CD4-positive, CD25-positive, alpha-beta regulatory T cell (primary cell): Measurements from ENCODE around the gene THSD8. TPM values are rescaled to one million over a fixed set of nuclear protein-coding genes. Genes with fewer than 3 reads are reported as not detected.
A peak's percentile ranks its signal among the peaks of the same experiment; 100 is the strongest.
"Not testable (repeated sequence)": the region's sequence is repeated elsewhere in the genome, so short reads cannot be mapped to it uniquely, and the experiment has no call there.

Experiments used
- ATAC-seq, 2 donors: fragments of 150-1000 bp; cut with Tn5 transposase; one replicate each; pipeline ENCODE4 v1.10.0; 2021; ENCODE audit warnings: low read depth in 2 of 2, moderate number of reproducible peaks in 2 of 2, moderate library complexity in 1 of 2
- DNase-seq, 3 donors: peaks; one replicate each; pipeline versions ENCODE4 v3.0.0 to v3.0.0-alpha.2; 2012 to 2022; ENCODE audit warnings: mixed read lengths in 1 of 3
- H3K27ac ChIP-seq: one replicate; pipeline ENCODE4 v1.7.0; 2013; ENCODE audit warnings: mild to moderate bottlenecking, low read length; ENCODE audit not compliant: insufficient read depth, poor library complexity, severe bottlenecking
- H3K27me3 ChIP-seq: one replicate; pipeline ENCODE4 v1.7.0; 2013; ENCODE audit warnings: low read length; ENCODE audit not compliant: control insufficient read depth, insufficient read depth
- H3K36me3 ChIP-seq: one replicate; pipeline ENCODE4 v1.7.0; 2013; ENCODE audit warnings: mild to moderate bottlenecking, low read length, moderate library complexity; ENCODE audit not compliant: control insufficient read depth, insufficient read depth
- H3K4me1 ChIP-seq: 2 replicates; pipeline ENCODE4 v1.7.0; 2013; ENCODE audit warnings: mild to moderate bottlenecking, low read length; ENCODE audit not compliant: insufficient read depth, control insufficient read depth, poor library complexity, severe bottlenecking
- H3K4me3 ChIP-seq: one replicate; pipeline ENCODE4 v1.7.0; 2013; ENCODE audit warnings: low read depth, mild to moderate bottlenecking, low read length, moderate library complexity
- H3K9me3 ChIP-seq, 2 experiments: 1 replicate in 1 of 2; 2 replicates in 1 of 2; pipeline ENCODE4 v1.7.0; 2013; ENCODE audit warnings: low read length in 2 of 2, mild to moderate bottlenecking in 1 of 2, moderate library complexity in 1 of 2; ENCODE audit not compliant: control insufficient read depth in 2 of 2
- H3K27ac Mint-ChIP-seq, 3 donors: one replicate each; pipeline ENCODE4 v1.8.0; 2020 to 2022; ENCODE audit warnings: mild to moderate bottlenecking in 3 of 3, mixed read lengths in 3 of 3, moderate library complexity in 2 of 3
- H3K27me3 Mint-ChIP-seq: one replicate; pipeline ENCODE4 v1.8.0; 2022; ENCODE audit warnings: mild to moderate bottlenecking, mixed read lengths
- H3K36me3 Mint-ChIP-seq: one replicate; pipeline ENCODE4 v1.8.0; 2020; ENCODE audit warnings: mixed read lengths
- H3K4me1 Mint-ChIP-seq, 4 donors: one replicate each; pipeline ENCODE4 v1.8.0; 2020 to 2022; ENCODE audit warnings: mixed read lengths in 4 of 4, mild to moderate bottlenecking in 1 of 4
- H3K4me3 Mint-ChIP-seq, 4 donors: one replicate each; pipeline ENCODE4 v1.8.0; 2020 to 2022; ENCODE audit warnings: mild to moderate bottlenecking in 4 of 4, mixed read lengths in 4 of 4, moderate library complexity in 3 of 4
- H3K9me3 Mint-ChIP-seq, 7 donors: one replicate each; pipeline ENCODE4 v1.8.0; 2020 to 2022; ENCODE audit warnings: mixed read lengths in 7 of 7, mild to moderate bottlenecking in 3 of 7, moderate library complexity in 2 of 7
- polyA plus RNA-seq, 4 donors: library from polyadenylated mRNA; unstranded; fragments of 300-500 nt; fragmentation: Illumina TruSeq; gene quantifications; one replicate each; pipeline ENCODE4 v1.2.3, GENCODE V29; 2021
- total RNA-seq: library from RNA; stranded (reverse); gene quantifications from one replicate; pipeline ENCODE4 v1.2.3, GENCODE V29; 2022

The THSD8 gene
- total and polyA plus RNA-seq, 5 donors from 2014 or later: 0.66 to 13.9 (median 3.8) TPM; not detected in 1

- no peak for ATAC-seq
- H3K4me1 Mint-ChIP-seq: peaks cover 9 to 42% (median 24%) of the 10 kb centered on the region in 4 donors
- H3K27me3 Mint-ChIP-seq: peaks cover 27% of the 10 kb centered on the region
- peak in 1 of 3 donors; percentile 38 for DNase-seq
- peaks cover 0 to 14% (median 0%) of the 10 kb centered on the region in 7 donors for H3K9me3 Mint-ChIP-seq
- peak overlapping the region; percentile 80 for H3K4me3 ChIP-seq
- no peaks in the 10 kb centered on the region for H3K36me3 Mint-ChIP-seq
- H3K4me3 Mint-ChIP-seq: peak overlapping the region; percentile 82 to 100 (median 97)
- peak overlapping the region; percentile 93 to 95 (median 94) for H3K27ac Mint-ChIP-seq
- no peaks in the 10 kb centered on the region for H3K9me3 ChIP-seq
- no peaks in the 10 kb centered on the region for H3K36me3 ChIP-seq
- peaks cover 44% of the 10 kb centered on the region for H3K4me1 ChIP-seq
- no peaks in the 10 kb centered on the region for H3K27me3 ChIP-seq
- H3K27ac ChIP-seq: peak overlapping the region; percentile 100
Observed at GRCh38 chr19:12794196-12794941, 7.5 kb upstream of the THSD8 start.

GRCh38 chr19:12794971-12795381 is 6.9 kb upstream of the THSD8 start:
- Mint-ChIP-seq H3K4me1 (peaks cover 9 to 42% (median 27%) of the 10 kb centered on the region in 4 donors), H3K36me3 (peaks cover 3% of the 10 kb centered on the region), H3K27me3 (peaks cover 27% of the 10 kb centered on the region), H3K27ac (peak overlapping the region; percentile 93 to 95 (median 94)), H3K9me3 (peaks cover 0 to 14% (median 0%) of the 10 kb centered on the region in 7 donors), H3K4me3 (peak overlapping the region; percentile 82 to 100 (median 97))
- no peak for DNase-seq
- H3K27me3 ChIP-seq: no peaks in the 10 kb centered on the region
- peak overlapping the region; percentile 100 for H3K27ac ChIP-seq
- no peaks in the 10 kb centered on the region for H3K9me3 ChIP-seq
- no peak for ATAC-seq
- peaks cover 42% of the 10 kb centered on the region for H3K4me1 ChIP-seq
- peak overlapping the region; percentile 80 for H3K4me3 ChIP-seq
- no peaks in the 10 kb centered on the region for H3K36me3 ChIP-seq

DNA sequence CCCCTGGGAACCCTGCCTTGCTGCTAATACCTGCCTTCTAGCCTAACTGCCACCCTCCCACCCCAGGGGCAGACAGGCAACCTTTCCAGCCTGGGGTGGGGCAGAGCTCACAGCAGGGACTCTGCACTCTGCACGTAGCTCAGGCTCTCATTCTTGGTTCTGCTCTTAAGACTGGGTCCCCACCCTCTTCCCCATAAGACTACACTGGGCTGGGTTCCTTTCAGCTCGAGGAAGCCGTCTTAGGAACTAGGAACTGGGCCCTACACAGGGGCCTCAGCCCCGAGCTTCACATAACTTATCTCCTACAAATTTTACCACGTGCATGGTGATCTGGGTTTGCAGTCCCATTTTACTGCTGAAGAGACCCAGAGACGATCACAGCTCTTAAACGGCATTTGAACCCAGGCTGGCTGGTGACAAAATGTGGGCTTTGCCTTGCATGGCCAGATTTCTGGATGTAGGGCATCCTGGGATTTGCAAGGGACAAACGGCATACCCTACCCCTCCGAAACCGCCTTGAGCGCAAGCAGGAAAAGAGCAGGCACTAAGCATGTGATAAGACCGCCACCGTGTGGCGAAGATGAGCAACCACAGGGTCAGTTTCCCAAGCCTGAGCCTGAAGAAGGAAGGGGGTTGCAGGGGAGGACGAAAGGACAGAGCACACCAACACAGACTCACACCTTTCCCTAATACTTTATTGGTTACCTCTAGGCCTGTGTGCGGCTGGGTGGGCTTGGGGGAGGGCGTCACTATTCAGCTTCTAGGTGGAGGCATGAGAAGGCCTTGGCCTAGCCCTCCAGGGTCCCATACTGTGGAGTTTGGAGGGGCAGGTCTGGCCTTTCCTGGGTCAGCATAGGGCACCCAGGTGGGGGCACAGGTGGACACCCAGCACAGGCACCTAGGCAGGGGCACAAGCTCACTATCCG is 5.5 kb upstream of the THSD8 start:
- H3K27ac ChIP-seq: peak overlapping the region; percentile 66
- peaks cover 9 to 43% (median 31%) of the 10 kb centered on the region in 4 donors for H3K4me1 Mint-ChIP-seq
- peak in 1 of 2 donors; percentile 9 for ATAC-seq

DNA sequence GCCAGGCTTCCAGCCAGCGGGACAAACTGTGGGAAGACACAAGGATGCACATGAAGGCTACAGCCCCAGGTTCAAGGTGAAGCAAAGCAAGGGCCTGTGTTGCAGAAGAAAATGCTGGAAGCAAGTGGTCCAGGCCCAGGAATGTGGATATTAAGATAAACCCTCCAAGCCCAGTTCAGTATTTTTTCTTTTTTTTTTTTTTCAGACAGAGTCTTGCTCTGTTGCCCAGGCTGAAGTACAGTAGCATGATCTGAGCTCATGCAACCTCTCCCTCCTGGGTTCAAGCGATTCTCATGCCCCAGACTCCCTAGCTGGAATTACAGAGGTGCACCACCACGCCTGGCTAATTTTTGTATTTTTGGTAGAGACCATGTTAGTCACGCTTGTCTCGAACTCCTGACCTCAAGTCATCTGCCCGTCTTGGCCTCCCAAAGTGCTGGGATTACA is 4.7 kb upstream of the THSD8 start:
- no peak overlapping the region for H3K27ac Mint-ChIP-seq
- H3K27me3 Mint-ChIP-seq: peaks cover 13% of the 10 kb centered on the region
- peaks cover 10 to 47% (median 32%) of the 10 kb centered on the region in 4 donors for H3K4me1 Mint-ChIP-seq
- Histone ChIP-seq H3K4me3 (no peak overlapping the region), H3K9me3 (no peaks in the 10 kb centered on the region), H3K27ac (peak overlapping the region; percentile 66), H3K27me3 (no peaks in the 10 kb centered on the region), H3K4me1 (peaks cover 46% of the 10 kb centered on the region), H3K36me3 (no peaks in the 10 kb centered on the region)
- H3K9me3 Mint-ChIP-seq: peaks cover 0 to 11% (median 0%) of the 10 kb centered on the region in 7 donors
- H3K4me3 Mint-ChIP-seq: peak overlapping the region in 1 of 4 donors; percentile 86
- peaks cover 3% of the 10 kb centered on the region for H3K36me3 Mint-ChIP-seq
- DNase-seq (no peak), ATAC-seq (no peak)

More for the DNA sequence above, 5.5 kb upstream of the THSD8 start:
- Histone ChIP-seq H3K4me3 (peak overlapping the region; percentile 59), H3K27me3 (no peaks in the 10 kb centered on the region), H3K9me3 (no peaks in the 10 kb centered on the region), H3K4me1 (peaks cover 43% of the 10 kb centered on the region), H3K36me3 (no peaks in the 10 kb centered on the region)
- H3K9me3 Mint-ChIP-seq: peaks cover 0 to 11% (median 0%) of the 10 kb centered on the region in 7 donors
- peak overlapping the region; percentile 95 to 97 (median 95) for H3K27ac Mint-ChIP-seq
- H3K27me3 Mint-ChIP-seq: peaks cover 19% of the 10 kb centered on the region
- DNase-seq: peak; percentile 67 to 86 (median 84)
- peak overlapping the region; percentile 83 to 89 (median 86) for H3K4me3 Mint-ChIP-seq
- peaks cover 3% of the 10 kb centered on the region for H3K36me3 Mint-ChIP-seq

- H3K36me3 ChIP-seq, H3K36me3 Mint-ChIP-seq, H3K27ac Mint-ChIP-seq, H3K4me3 ChIP-seq, H3K9me3 ChIP-seq, DNase-seq, ATAC-seq, H3K27me3 ChIP-seq, H3K27ac ChIP-seq, H3K9me3 Mint-ChIP-seq: not testable (repeated sequence)
- Mint-ChIP-seq H3K27me3 (peaks cover 16% of the 10 kb centered on the region), H3K4me3 (peak overlapping the region in 2 of 4 donors; percentile 25 to 82), H3K4me1 (peaks cover 13 to 52% (median 36%) of the 10 kb centered on the region in 4 donors)
- H3K4me1 ChIP-seq: peaks cover 51% of the 10 kb centered on the region
Observed at GRCh38 chr19:12797607-12798006, 4.3 kb upstream of the THSD8 start.

GRCh38 chr19:12799742-12800465 is 2.0 kb upstream of the THSD8 start:
- peak overlapping the region; percentile 73 for H3K4me3 ChIP-seq
- ATAC-seq: no peak
- H3K27ac ChIP-seq: no peak overlapping the region
- H3K9me3 ChIP-seq: no peaks in the 10 kb centered on the region
- Mint-ChIP-seq H3K9me3 (no peaks in the 10 kb centered on the region), H3K27me3 (peaks cover 4% of the 10 kb centered on the region), H3K36me3 (peaks cover 3% of the 10 kb centered on the region), H3K4me1 (peaks cover 4 to 42% (median 26%) of the 10 kb centered on the region in 4 donors), H3K4me3 (peak overlapping the region; percentile 44 to 93 (median 90)), H3K27ac (peak overlapping the region in 2 of 3 donors; percentile 20 to 63)
- no peaks in the 10 kb centered on the region for H3K27me3 ChIP-seq
- DNase-seq: no peak
- H3K4me1 ChIP-seq: peaks cover 37% of the 10 kb centered on the region
- H3K36me3 ChIP-seq: no peaks in the 10 kb centered on the region

DNA sequence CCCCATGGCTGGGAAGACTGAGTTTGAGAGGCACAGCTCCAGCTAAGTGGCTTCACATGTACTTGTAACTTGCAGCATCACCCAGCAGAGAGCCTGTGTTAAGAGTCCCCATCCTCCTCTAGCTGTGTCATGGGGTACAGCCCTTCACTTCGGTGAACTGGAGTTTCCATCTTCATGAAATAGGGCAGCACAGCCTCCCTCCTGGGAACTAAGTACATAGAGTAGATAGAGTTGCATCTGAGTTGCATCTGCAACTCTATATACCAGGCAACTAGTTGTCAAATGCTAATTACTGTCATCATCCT is 1.5 kb upstream of the THSD8 start:
- Histone ChIP-seq H3K4me1 (peaks cover 33% of the 10 kb centered on the region), H3K9me3 (no peaks in the 10 kb centered on the region), H3K27me3 (no peaks in the 10 kb centered on the region), H3K36me3 (no peaks in the 10 kb centered on the region), H3K27ac (no peak overlapping the region), H3K4me3 (peak overlapping the region; percentile 73)
- peaks cover 4% of the 10 kb centered on the region for H3K27me3 Mint-ChIP-seq
- DNase-seq (no peak), ATAC-seq (no peak)
- H3K4me1 Mint-ChIP-seq: peaks cover 4 to 40% (median 24%) of the 10 kb centered on the region in 4 donors
- peak overlapping the region; percentile 88 to 94 (median 92) for H3K4me3 Mint-ChIP-seq
- H3K9me3 Mint-ChIP-seq: no peaks in the 10 kb centered on the region
- H3K27ac Mint-ChIP-seq: peak overlapping the region; percentile 60 to 78 (median 73)
- H3K36me3 Mint-ChIP-seq: peaks cover 3% of the 10 kb centered on the region
